ENCODE data around the gene TSPYL2.

The TSPYL2 gene

DNA sequence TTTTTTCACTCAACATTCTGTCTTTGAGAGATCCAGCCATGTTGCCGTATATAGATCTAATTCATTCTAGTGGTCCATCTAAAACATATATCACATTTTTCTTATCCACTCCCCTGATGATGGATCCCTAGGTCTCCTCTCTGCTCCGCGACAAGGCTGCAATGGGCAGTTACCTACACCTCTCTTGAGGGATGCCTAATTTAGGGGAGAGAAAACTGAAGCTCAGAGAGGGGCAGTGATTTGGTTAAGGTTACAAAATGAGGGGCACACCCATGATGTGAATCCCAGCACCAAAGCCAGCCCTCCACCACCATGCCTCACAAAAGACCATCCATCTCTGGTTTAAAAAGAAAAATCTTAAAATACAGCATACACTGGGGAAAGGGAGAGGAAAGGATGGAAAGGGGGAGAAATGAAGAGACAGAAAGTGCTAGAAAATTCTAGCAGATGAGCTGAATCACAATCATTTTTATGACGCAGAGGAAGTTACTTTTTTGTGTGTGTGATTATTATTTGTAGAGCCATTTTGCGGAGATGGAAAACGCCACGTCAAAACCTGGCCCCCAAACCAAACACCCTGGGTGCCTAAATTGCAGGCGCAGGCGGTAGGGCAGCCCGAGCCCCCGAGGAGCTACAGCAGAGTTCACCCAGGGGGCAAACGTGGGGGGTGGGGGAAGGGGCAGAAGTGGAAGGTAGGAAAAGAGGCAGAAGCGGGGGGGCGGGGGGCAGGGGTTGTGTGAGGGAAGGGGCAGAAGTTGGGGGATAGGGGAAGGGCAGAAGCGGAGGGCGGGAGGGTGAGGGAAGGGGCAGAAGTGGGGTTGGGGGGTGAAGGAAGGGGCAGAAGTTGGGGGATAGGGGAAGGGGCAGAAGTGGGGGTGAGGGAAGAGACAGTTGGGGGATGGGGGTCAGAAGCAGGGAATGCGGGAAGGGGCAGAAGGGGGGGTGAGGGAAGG is 1.3 kb upstream of the TSPYL2 start:
- DNase-seq = peak; percentile 50

DNA sequence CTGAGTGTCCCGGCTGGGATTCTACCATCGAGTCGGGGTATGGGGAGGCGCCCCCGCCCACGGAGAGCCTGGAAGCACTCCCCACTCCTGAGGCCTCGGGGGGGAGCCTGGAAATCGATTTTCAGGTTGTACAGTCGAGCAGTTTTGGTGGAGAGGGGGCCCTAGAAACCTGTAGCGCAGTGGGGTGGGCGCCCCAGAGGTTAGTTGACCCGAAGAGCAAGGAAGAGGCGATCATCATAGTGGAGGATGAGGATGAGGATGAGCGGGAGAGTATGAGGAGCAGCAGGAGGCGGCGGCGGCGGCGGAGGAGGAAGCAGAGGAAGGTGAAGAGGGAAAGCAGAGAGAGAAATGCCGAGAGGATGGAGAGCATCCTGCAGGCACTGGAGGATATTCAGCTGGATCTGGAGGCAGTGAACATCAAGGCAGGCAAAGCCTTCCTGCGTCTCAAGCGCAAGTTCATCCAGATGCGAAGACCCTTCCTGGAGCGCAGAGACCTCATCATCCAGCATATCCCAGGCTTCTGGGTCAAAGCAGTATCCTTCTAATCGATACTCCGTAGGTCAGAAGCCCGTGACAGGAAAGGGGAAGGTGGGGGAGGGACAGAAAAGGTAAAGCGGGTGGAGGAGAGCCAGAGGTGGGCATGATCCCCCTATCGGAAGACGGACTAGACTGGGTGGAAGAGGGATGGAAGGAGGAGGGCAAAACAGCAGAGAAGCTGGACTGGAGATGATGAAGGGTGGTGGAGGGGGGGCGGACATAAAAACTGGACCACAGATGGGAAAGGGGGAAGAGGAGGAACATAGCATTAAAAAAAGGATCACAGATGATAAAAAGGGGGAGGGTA is 828 bp downstream of the TSPYL2 start:
- no peak for DNase-seq

DNA sequence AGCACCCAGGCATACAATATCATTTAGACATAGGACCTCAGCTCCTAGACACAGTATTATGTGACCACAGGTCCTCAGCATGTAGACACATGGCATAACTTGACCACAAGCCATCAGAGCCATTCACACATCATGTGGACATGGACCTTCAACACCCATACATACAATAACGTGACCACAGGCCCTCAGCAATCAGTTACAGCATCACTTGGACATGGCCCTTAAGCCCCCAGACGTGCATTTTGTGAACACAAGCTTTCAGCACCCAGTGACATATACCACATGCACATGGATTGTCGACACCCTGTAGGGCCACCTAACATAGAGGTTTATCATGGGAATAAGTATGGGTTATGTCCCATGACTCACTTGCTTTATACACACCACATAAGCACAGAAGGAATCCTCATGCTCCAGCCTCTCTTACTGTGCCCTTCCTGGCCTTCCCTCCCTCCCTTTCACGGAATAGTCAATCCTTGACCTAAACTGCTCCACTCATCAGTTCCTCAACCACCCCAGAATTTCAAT is 1.9 kb downstream of the TSPYL2 start:
- DNase-seq = no peak

DNA sequence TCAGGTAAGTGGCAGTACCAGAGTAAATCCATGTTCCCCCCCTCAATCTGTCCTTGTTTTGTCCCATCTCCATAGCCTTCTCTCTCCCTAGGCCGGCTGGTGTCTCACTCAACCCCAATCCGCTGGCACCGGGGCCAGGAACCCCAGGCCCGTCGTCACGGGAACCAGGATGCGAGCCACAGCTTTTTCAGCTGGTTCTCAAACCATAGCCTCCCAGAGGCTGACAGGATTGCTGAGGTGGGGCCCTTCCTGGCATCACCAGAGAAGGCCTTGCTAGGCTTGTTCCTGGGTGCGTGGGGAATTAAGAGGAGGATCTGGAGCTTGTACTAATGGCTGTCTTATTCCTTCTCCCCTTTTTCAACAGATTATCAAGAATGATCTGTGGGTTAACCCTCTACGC is 2.7 kb downstream of the TSPYL2 start:
- DNase-seq = no peak

DNA sequence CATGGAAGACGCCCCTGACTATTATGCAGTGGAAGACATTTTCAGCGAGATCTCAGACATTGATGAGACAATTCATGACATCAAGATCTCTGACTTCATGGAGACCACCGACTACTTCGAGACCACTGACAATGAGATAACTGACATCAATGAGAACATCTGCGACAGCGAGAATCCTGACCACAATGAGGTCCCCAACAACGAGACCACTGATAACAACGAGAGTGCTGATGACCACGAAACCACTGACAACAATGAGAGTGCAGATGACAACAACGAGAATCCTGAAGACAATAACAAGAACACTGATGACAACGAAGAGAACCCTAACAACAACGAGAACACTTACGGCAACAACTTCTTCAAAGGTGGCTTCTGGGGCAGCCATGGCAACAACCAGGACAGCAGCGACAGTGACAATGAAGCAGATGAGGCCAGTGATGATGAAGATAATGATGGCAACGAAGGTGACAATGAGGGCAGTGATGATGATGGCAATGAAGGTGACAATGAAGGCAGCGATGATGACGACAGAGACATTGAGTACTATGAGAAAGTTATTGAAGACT is 3.6 kb downstream of the TSPYL2 start:
- DNase-seq = no peak

DNA sequence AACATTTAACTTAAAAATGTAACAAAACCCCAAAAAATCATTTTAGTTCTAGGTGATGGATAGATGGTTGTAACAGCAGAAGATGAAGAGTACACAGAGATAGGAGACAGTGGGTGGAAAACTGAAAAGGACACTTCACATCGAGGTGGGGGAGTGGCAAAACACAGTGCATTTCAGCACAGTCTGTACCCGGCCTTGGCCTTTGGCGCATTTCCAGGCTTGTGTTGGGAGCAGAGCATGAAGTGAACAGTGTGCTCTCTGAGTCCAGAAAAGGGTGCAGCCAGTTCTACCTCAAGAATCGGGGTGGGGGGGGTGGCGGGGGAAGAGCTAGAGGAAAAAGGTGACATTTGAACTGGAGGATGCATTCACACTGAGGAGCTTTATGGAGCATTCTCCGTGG is 4.3 kb downstream of the TSPYL2 start:
- no peak for DNase-seq

DNA sequence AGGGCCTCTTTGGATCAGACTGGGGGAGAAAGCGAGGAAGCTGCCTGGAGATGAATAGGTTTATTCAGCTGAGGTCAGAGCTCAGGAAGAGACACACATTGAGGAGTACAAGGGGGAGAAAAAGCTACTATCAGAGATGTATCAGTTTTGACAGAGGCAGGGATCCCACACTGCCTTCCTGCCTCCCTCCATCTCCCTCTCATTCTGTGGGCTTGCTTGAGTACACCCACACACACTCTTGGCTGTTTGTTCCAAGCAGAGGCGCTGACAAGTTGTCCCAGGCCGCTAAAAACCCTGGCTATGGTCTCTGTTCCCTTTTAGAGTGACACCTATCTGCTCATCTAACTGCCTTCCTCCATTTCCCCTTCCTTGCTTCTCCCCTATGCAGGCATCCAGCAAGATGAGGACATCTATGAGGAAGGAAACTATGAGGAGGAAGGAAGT is 5.2 kb downstream of the TSPYL2 start:
- no peak for DNase-seq

DNA sequence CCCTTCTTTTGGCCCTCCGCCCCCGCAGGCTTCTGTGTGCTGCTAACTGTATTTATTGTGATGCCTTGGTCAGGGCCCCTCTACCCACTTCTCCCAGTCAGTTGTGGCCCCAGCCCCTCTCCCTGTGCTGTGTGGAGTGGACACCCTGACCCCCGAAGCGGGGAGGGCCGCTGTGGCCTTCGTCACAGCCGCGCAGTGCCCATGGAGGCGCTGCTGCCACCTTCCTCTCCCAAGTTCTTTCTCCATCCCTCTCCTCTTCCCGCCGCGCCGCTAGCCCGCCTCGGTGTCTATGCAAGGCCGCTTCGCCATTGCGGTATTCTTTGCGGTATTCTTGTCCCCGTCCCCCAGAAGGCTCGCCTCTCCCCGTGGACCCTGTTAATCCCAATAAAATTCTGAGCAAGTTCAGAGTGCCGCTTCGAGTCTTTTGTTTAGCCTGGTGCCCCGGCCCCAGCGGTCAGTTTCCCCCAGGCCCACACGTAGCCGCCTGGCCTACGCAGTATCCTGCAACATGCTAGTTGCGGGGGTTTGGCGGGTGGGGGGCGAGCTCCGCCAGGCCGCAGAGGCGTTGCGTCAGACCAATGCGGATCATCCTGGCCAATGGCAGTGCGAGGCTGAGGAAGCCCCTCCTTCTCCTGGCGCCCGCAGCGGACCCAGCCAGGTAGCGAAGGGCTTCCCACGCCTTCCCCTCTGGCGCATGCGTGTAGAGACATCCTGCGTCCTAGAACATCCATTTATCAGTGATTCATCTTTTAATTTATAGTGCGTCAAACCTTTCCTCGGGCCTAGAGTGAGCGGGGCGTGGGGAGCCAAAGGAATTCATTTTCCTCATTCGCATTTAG is 6.2 kb downstream of the TSPYL2 start:
- DNase-seq = peak; percentile 81

DNA sequence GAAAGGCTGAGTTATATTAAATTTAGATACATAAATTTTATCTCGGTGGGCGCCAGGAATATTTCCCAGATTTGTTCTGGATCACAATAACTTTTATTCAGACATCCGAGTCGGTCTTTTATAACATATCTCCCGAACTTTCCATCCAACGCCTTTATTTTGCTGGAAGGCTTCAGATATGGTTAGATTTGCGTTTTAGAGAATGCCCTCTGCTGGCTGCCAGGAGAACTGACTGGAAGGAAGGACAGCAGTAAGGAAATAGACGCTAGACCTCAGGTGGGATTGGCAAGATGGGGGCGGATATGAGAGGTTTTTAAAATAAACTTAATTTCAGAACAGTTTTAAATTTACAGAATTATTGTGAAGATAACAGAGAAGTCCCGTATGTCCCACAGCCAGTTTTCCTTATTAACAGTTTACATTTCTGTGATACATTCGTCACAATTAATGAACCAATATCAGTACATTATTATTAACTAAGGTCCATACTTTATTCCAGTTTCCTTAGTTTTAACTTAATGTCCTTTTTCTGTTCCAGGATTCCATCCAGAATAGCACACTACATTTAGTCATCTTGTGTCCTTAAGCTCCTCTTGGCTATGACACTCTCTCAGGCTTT is 7.2 kb downstream of the TSPYL2 start:
- peak; percentile 49 for DNase-seq

DNA sequence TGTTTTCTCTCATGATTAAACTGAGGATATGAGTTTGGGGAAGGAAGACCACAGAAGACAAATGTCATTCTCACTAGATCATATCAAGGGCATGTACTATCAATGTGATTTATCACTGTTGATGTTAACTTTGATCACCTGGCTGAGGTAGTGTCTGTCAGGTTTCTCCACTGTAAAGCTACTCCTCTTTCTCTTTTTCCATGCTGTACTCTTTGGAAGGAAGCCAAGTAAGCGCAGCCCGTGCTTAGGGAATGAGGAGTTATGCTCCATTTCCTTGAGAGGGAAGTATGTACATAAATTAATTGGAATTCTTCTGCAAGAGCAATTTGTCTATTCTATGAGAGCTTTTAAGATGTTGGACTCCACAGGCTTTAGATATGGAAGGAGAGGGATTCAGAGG is 7.8 kb downstream of the TSPYL2 start:
- no peak for DNase-seq

DNA sequence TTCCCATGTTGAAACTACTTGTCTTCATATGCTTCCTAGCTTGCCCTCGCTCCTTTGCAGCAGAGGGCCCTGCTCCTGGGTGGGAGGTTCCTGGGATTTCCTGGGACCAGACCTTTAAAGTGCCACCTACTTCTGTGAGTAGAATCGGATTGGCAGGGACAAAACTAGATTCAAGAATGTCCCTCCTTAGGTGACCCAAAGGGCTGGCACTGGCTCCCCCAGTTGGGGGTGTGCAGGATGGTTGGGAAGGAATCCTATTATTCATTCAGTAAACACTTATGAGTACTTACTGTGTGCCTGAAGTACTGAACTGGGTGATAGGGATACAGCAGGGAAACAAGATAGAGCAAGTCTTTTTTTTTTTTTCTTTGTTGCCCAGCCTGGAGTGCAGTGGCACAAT is 9.2 kb downstream of the TSPYL2 start:
- no peak for DNase-seq

DNA sequence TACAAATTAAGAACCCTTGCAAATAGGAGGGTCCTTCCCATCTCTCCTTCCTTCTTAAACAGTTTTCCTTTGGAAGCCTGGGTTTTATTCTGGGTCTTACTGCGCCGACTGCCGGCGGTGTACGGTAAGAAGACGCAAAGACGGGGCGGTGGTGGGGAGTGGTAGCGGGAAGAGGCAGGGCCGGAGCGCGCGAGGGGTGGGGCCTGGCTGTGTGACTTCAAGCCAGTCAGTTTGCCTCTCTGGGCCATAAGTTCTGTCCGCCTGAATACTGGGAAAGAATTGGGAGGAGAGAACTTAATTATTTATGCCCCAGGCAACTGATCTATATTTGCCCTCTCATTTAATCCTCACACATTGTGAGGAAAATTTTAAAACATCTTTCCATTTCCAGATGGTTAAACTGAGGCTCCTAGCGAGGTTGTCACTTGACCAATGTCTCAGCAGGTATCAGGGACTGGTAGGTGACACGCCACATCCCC is 11.0 kb downstream of the TSPYL2 start:
- peak; percentile 72 for DNase-seq

DNA sequence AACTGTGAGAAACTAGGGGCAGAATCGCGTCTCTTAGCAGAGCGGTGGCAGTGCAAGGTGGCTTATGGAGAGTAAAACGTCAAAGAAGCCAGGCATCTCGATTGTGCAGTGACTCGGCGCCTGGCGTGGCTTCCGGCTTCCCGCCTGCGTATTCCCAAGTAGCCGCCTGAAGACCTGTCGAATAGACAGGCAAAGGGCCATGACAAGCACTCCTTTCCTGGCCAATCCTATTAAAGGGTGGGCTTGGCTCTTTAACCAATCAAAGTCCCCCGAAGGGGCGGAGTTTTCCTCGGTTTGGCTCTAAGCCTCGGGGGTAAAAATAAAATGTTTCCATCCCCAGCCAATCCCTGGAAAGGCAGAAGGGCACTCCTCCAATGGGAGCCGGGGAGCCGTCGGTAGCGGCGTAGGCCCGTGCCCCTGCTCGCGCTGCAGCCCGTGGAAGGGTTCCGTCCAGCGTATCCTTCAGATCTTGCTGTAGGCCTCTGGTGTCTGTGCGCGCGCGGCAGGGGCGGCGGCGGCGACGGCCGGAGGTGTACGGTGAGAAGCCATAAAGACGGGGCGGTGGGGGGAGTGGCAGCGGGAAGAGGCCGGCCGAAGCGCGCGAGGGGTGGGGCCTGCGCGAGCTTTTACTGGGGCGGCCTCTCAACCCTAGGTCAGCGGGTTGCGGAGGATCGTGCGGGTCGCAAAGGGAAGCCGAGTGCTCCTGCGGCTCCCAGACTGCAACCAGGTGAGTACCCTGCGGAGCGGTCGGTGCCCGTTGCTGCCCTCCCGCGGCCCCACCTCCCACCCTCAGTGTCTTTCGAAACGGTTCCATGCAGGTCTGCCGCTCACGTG is 11.8 kb downstream of the TSPYL2 start, which contains the start of gene KANTR:
Gene KANTR, plus strand, starts transcription at position 395 of the 834 bp plus-strand sequence. CDS start 30,131 bp downstream, outside the sequence.
- DNase-seq = peak; percentile 70

DNA sequence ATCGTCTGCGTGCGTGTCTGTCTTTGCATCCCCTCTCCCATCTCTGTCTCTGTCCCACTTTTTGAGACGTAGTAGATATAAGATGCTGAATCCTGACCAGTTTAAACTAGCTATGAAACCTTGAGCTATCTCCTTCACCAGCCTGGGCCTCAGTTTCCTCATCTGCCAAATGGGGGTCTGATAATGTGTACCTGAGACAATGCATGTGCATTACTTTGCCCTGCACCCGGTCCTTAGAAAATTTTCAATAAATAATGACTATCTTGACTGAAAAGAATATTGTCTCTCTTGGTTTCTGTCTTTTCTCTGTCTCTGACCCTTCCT is 12.4 kb downstream of the TSPYL2 start:
- DNase-seq = no peak

DNA sequence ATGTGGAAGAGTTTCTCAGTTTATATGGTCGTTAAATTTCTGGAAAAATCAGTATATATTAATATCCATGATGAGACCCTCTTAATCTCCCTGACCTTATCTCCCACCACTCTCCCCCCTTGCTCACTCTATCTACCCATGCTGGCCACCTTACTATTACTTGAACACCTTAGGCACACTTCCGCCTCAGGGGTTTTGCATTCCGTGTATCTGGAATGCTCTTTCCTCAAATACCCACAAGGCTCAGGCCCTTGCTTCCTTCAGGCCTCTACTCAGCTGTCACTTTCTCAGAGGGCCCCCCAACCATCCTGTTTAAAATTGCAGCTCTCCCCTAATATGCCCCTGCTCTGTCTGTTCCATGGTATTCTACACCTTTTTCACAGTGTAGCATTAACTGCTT is 13.6 kb downstream of the TSPYL2 start:
- DNase-seq = no peak

DNA sequence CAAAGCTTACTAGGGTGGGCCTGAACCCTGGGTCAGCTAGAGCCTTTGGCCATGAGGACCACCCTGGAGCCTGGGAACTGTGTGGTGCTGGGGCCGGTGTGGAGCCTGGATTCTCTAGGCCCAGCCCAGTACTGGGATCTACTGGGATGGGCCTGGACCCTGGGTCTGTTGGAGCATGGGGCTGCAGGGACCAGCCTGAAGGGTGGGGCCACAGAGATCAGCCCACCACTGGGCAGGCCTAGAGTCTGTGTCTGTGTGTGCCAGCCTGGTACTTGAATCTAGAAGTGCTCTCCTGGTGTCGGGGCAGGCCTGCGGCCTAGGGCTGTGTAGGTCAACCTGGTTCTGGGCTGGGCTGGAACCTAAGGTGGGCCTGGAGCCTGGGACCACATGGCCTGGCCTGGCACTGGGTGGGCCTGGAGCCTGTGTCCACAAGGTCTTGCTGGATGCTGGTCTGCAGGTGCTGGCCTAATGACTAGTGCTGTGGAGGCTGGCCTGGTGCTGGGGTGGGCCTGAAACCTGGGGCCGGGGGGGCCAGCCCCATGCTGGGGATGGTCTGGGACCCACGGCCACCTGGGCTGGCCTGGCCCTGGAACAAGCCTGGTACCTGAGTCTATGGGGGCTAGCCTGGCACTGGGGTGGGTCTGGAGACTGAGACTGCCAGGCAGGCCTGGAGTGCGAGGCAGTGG is 32.8 kb downstream of the TSPYL2 start:
- no peak for DNase-seq

DNA sequence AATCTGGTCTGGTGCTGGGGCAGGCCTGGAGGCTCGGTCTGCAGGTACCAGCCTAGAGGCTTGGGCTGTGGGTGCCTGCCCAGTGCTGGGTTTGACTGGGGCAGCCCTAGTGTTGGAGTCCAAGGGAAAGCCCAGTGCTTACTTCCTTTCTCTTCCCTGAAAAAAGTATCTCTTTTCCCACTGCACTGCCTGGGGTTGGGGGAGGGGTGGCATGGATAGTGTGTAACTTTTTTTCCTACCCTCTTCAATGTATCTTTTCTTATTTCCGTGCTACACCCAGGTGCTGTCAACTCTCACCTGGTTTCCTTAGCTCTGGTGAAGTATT is 33.3 kb downstream of the TSPYL2 start:
- DNase-seq = no peak

DNA sequence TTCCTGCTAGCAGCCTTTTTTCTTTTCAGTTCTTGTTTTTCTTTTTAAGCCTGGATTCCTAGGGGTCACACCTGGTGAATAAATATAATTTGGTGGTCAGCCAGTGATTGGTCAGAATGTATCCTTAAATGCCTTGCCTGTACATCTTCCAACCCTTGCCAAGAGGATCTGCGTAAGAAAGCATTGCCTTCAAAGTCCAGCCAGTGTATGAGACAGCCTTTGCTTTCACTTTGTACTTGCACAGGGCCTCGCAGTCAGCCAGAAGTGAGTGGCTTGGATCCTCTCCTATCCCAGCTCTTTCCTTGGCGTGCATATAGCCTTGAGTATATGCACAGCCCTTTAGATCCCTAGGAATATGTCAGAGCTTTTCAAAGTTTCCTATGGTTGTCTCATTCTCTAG is 33.9 kb downstream of the TSPYL2 start:
- no peak for DNase-seq

DNA sequence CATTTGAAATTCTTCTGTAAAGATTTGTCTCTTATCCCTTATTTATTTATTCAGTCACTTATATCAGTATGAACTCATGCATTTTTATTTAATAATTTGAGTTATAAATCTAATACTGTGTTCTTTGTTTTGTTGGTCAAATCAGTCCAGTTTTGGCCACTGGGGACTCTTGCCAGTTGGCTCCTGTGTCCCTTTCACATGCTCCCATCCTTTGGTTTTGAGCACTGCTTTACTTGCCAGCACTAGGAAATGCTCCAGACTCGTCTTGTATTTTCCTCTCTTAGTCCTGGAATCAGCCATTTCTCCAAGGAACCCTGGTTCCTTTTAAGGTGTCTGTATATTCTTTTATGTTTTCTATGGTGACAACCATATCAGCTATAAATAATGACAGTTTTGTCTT is 39.8 kb downstream of the TSPYL2 start:
- no peak for DNase-seq

DNA sequence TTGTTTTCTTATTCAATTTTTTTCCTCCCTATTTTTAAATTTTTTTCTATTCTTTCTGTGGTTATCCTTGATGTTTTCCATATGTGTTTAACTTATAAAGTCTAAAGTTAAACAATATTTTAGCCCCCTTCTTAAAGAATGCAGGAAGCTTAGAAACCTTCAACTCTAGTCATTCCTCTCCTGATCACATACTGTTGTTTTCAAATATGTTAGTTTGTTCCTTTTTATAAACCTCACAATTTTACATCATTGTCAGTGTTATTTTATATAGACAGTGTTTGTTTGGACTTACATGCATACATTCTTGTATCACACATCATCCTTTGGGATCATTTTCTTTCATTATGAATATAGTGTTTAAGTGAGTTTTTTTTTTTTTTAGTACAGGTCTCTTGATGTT is 43.3 kb downstream of the TSPYL2 start:
- no peak for DNase-seq

Measured in activated CD8-positive, alpha-beta memory T cell treated with anti-CD3 and anti-CD28 coated beads, Interleukin-2, amount 50 U/mL, for 4 hours (primary cell).